ENCODE results near the gene USF2. TPM values are rescaled to one million over a fixed set of nuclear protein-coding genes. Genes with fewer than 3 reads are reported as not detected.

The USF2 gene
- total RNA-seq, 4 donors from 2014 or later, result 98.9 to 133 (median 126) TPM

DNA sequence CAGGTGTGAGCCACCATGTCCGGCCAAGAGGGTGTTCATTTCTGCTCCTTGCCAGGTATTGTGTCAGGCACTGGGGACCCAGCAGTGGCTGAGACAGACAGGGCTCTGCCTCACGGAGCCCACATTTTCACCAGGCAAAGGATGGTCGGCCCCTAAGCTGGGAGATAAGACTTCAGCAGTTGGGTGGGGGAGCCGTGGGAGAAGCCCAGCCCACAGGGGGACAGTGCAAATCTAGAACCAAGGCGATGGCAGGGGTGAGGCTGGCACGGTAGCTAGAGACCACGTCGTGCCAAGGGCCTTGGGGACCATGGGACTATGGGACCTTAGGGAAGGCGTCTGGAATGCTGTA, 11.7 kb upstream of the USF2 start:
- 91 to 95% methylated on average over 7 to 9 of the region's 9 CpGs for WGBS, 2 donors
- no peak for DNase-seq

DNA sequence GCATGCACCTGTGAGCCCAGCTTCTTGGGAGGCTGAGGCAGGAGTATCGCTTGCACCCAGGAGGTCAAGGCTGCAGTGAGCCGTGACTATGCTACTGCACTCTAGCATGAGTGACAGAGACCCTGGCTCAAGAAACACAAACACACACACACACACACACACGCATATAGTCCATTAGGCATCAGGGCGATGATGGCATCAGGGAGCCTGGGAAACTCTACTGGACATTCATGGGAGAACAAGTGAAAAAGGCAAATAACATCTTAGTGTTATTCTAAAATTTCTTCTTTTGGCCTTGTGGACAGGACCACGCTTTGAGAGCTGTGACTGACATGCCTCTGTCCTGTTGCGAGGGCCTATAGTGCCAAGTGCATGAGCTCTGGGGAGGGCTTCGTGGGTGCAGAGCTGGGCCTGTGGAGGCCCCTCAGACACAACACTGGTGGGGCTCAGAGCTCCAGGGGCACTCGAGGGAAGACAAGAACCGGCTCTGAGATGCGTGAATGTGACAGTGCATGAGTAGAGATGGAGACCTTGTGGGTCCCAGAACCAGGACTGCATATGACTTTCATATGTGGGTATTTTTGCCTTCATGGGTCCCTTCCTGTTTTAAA, 8.0 kb upstream of the USF2 start:
- no peak for DNase-seq
- Histone ChIP-seq H3K4me1 (peaks cover 19 to 27% of the 10 kb centered on the region in 2 donors), H3K27ac (no peak overlapping the region), H3K27me3 (no peaks in the 10 kb centered on the region), H3K9me3 (no peaks in the 10 kb centered on the region), H3K4me3 (replicated peaks in 1 of 3) (no peak overlapping the region), H3K36me3 (no peaks in the 10 kb centered on the region)
- intact Hi-C loops (cut with DNase I), result no loop called here
- TF ChIP-seq POLR2A (IDR thresholded peaks at IDR 0.05) (peak in 1 of 2 donors; percentile 1), CTCF (IDR thresholded peaks at IDR 0.05) (no peak)
- 78 to 79% methylated on average over 10 of the region's 10 CpGs for WGBS, 2 donors

More for the DNA sequence above, 11.7 kb upstream of the USF2 start:
- H3K4me1 ChIP-seq, result peaks cover 7 to 8% of the 10 kb centered on the region in 2 donors
- H3K36me3 ChIP-seq, result peaks cover 5 to 8% of the 10 kb centered on the region in 2 donors
- no peaks in the 10 kb centered on the region for H3K27me3 ChIP-seq
- H3K4me3 ChIP-seq (replicated peaks in 1 of 3), result no peak overlapping the region
- no peaks in the 10 kb centered on the region for H3K9me3 ChIP-seq
- intact Hi-C loops (cut with DNase I), result no loop called here
- no peak for TF ChIP-seq CTCF (IDR thresholded peaks at IDR 0.05)
- TF ChIP-seq POLR2A (IDR thresholded peaks at IDR 0.05), result no peak
- H3K27ac ChIP-seq, result no peak overlapping the region

DNA sequence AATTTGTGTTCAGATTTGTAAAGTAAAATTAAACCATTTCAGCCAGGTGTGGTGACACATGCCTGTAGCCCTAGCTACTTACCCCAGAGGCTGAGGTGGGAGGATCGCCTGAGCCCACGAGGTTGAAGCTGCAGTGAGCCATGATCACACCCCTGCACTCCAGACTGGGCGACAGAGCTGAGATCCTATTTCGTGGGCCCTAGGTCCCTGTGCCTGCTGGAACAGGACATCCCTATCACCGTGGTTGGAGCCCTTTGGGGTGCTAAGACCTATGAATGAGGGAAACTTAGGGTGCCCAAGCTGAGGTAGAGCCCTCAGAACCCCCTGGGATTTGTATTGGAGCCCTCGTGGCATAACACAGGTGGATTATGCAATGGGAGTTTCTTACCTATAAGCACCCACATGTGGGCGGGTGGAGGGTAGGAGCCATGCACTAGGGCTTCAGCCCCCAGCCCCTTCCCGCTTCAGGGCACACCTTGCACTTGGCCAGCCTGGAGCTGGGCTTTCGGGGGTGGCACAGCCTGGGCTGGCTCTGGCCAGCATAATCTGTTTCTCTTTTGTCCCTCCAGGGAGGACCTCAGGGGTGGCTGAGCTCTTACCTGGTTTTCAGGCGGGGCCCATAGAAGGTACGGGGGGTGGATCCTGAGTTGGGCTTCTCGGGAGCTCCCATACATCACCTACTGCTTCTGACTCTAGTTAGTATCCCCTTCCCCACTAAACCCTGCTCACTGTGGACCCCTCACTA, 7.2 kb upstream of the USF2 start:
- DNase-seq, result no peak
- TF ChIP-seq POLR2A (IDR thresholded peaks at IDR 0.05) (no peak), CTCF (IDR thresholded peaks at IDR 0.05) (no peak)
- Histone ChIP-seq H3K27me3 (no peaks in the 10 kb centered on the region), H3K4me1 (peaks cover 19 to 33% of the 10 kb centered on the region in 2 donors), H3K27ac (no peak overlapping the region), H3K9me3 (no peaks in the 10 kb centered on the region), H3K36me3 (no peaks in the 10 kb centered on the region), H3K4me3 (replicated peaks in 1 of 3) (no peak overlapping the region)
- 70 to 77% methylated on average over 4 to 10 of the region's 12 CpGs for WGBS, 2 donors
- intact Hi-C loops (cut with DNase I), result no loop called here

GRCh38 chr19:35262101-35262761, 6.5 kb upstream of the USF2 start:
- intact Hi-C loops (cut with DNase I), result no loop called here
- TF ChIP-seq CTCF (IDR thresholded peaks at IDR 0.05) (no peak), POLR2A (IDR thresholded peaks at IDR 0.05) (peak in 1 of 2 donors; percentile 23)
- peak; percentile 66 to 74 for DNase-seq
- H3K9me3 ChIP-seq, result no peaks in the 10 kb centered on the region
- no peaks in the 10 kb centered on the region for H3K27me3 ChIP-seq
- peaks cover 23 to 40% of the 10 kb centered on the region in 2 donors for H3K4me1 ChIP-seq
- H3K36me3 ChIP-seq, result no peaks in the 10 kb centered on the region
- H3K27ac ChIP-seq, result no peak overlapping the region
- 48 to 51% methylated on average over 16 to 17 of the region's 17 CpGs for WGBS, 2 donors
- no peak overlapping the region for H3K4me3 ChIP-seq (replicated peaks in 1 of 3)

Data from thyroid gland (tissue), 4 donors.